ENCODE data around the gene GRIFIN.

GRIFIN gene

DNA sequence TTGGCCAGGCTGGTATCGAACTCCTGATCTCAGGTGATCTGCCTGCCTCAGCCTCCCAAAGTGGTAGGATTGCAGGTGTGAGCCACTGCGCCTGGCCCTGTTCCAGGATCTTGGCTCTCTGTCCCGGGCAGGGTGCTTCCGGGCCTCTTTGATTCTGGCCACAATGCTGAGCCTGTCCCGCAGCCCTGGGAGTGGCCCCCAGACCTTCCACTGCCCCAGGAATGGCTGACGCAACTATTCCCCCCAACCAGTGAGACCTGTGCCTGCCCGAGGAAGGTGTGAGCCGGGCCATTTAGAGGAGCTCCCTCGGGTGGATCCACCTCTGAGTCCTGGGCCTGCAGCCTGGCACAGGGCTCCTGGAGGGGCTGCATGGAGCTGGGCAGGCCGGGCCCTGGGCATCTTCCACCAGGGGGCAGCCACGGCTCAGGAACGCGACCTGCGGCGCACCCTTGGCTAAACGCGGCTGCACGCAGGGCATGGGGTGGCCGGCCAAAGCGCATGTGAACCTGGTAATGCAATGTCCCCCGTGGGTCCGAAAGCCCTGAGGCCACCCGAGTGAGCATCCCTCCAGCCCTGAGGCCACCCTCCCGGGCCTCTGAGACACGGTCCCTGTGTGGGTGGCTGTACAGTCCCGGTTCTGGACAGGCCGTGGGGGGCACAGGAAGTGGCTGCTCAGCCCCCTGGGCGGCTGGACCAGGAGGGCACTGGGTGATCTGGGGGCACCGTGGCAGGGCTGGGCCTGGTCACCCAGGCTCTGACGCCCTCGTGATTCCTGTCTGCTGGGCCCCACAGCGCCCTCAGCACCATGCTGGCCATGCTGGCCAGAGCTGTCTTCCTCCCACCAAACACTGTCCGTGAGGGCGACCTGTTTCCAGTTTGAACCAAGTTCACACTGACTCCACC is 24.8 kb downstream of the GRIFIN start:
- Histone ChIP-seq H3K4me2 (ENCODE audit: low read length) (no peak overlapping the region), H3K9ac (ENCODE audit: low read length) (no peak overlapping the region), H3K9me2 (ENCODE audit: low read depth, low read length) (no peaks in the 10 kb centered on the region), H4K20me1 (ENCODE audit: insufficient read depth, low read length) (no peaks in the 10 kb centered on the region), H3K36me3 (ENCODE audit: insufficient read depth, low read length) (no peaks in the 10 kb centered on the region), H3K4me1 (ENCODE audit: insufficient read depth, low read length, severe bottlenecking) (no peaks in the 10 kb centered on the region), H3K27me3 (ENCODE audit: insufficient read depth, low read length) (peaks cover 4% of the 10 kb centered on the region; the same call in 1 of the 2 replicates), H3K4me3 (ENCODE audit: low read depth, low read length, poor library complexity, severe bottlenecking) (no peak overlapping the region), H3K27ac (ENCODE audit: low read depth, low read length, poor library complexity, severe bottlenecking) (no peak overlapping the region), H3K79me2 (ENCODE audit: insufficient read depth, low read length) (no peaks in the 10 kb centered on the region), H3K9me3 (ENCODE audit: low read length) (no peaks in the 10 kb centered on the region), H3F3A (ENCODE audit: insufficient read depth, low read length) (no peaks in the 10 kb centered on the region), H2AFZ (ENCODE audit: low read length) (no peak overlapping the region)
- TF ChIP-seq, protein P1, sequence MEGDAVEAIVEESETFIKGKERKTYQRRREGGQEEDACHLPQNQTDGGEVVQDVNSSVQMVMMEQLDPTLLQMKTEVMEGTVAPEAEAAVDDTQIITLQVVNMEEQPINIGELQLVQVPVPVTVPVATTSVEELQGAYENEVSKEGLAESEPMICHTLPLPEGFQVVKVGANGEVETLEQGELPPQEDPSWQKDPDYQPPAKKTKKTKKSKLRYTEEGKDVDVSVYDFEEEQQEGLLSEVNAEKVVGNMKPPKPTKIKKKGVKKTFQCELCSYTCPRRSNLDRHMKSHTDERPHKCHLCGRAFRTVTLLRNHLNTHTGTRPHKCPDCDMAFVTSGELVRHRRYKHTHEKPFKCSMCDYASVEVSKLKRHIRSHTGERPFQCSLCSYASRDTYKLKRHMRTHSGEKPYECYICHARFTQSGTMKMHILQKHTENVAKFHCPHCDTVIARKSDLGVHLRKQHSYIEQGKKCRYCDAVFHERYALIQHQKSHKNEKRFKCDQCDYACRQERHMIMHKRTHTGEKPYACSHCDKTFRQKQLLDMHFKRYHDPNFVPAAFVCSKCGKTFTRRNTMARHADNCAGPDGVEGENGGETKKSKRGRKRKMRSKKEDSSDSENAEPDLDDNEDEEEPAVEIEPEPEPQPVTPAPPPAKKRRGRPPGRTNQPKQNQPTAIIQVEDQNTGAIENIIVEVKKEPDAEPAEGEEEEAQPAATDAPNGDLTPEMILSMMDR (IDR thresholded peaks at IDR 0.05; ENCODE audit: low read length): peak; percentile 78
- no peak for TF ChIP-seq EZH2 (IDR thresholded peaks at IDR 0.05; ENCODE audit: borderline replicate concordance, low read length)

DNA sequence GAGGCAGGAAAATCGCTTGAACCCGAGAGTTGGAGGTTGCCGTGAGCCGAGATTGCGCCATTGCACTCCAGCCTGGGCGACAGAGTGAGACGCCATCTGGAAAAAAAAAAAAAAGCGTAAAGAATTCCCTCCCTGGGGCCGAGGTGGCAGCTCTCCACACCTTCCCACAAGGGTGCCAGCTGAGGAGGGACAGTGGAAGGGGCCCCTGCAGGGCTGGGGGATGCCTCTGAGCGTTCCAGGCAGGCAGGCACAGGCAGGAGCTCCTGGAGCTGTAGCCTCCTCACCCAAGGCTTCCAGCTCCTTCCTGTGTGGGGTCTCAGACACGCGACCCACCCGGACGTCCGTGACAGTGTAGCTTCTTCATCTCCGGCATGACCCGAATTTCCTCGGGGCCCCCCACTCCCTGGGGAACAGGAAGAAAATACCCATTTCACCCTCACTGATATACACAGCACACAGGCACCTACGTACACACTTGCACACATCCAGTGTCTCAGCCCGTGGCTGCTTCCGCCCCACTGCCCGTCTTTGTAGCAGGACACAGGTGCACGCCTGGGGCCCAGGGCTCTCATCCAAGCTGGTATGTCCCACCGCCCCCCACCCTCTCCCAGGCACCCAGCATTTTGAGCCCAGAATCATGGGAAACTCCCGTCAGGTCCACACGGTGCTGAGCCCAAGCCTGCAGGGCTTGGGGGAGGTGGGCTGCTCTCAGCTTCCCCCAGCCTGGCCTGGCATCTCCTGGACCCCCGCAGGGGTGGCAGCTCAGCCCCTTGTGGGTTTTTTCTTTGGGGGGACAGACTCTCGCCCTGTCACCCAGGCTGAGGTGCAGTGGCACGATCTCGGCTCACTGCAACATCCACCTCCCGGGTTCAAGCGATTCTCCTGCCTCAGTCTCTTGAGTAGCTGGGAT is 25.7 kb downstream of the GRIFIN start:
- Histone ChIP-seq H3K27ac (ENCODE audit: low read depth, low read length, poor library complexity, severe bottlenecking) (no peak overlapping the region), H3K9me2 (ENCODE audit: low read depth, low read length) (no peaks in the 10 kb centered on the region), H3K9me3 (ENCODE audit: low read length) (no peaks in the 10 kb centered on the region), H3K4me2 (ENCODE audit: low read length) (no peak overlapping the region), H4K20me1 (ENCODE audit: insufficient read depth, low read length) (no peaks in the 10 kb centered on the region), H3K4me3 (ENCODE audit: low read depth, low read length, poor library complexity, severe bottlenecking) (no peak overlapping the region), H3K27me3 (ENCODE audit: insufficient read depth, low read length) (peaks cover 4% of the 10 kb centered on the region; the same call in 1 of the 2 replicates), H3K79me2 (ENCODE audit: insufficient read depth, low read length) (no peaks in the 10 kb centered on the region), H2AFZ (ENCODE audit: low read length) (no peak overlapping the region), H3F3A (ENCODE audit: insufficient read depth, low read length) (no peaks in the 10 kb centered on the region), H3K36me3 (ENCODE audit: insufficient read depth, low read length) (no peaks in the 10 kb centered on the region), H3K4me1 (ENCODE audit: insufficient read depth, low read length, severe bottlenecking) (no peaks in the 10 kb centered on the region), H3K9ac (ENCODE audit: low read length) (no peak overlapping the region)
- TF ChIP-seq, protein P1 (IDR thresholded peaks at IDR 0.05; ENCODE audit: low read length): no peak
- no peak for TF ChIP-seq EZH2 (IDR thresholded peaks at IDR 0.05; ENCODE audit: borderline replicate concordance, low read length)

DNA sequence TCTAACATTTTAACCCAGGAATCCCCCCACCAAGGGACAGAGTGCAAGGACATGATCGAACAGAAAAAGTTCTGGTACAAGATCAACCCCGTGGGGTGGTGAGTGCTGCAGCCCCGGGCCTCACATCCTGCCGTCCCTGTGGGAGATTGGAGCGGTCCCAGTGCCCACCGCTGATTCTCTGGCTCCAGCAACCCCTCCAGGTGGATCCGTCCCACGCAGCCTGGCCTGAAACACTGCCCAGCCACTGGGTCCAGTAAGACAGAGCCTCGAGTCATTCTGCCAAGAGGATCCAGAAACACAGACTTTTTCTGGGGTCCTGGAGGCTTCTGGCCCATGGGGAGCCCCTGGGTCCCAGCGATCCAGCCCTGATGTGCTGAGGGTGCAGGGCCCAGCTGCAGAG is 29.5 kb downstream of the GRIFIN start:
- H3K4me1 ChIP-seq (ENCODE audit: insufficient read depth, low read length, severe bottlenecking): no peaks in the 10 kb centered on the region
- TF ChIP-seq EZH2 (IDR thresholded peaks at IDR 0.05; ENCODE audit: borderline replicate concordance, low read length): no peak
- TF ChIP-seq, protein P1 (IDR thresholded peaks at IDR 0.05; ENCODE audit: low read length): no peak
- H2AFZ ChIP-seq (ENCODE audit: low read length): no peak overlapping the region
- no peak overlapping the region for H3K4me2 ChIP-seq (ENCODE audit: low read length)
- H3F3A ChIP-seq (ENCODE audit: insufficient read depth, low read length): no peaks in the 10 kb centered on the region
- no peaks in the 10 kb centered on the region for H4K20me1 ChIP-seq (ENCODE audit: insufficient read depth, low read length)
- H3K36me3 ChIP-seq (ENCODE audit: insufficient read depth, low read length): no peaks in the 10 kb centered on the region
- no peak overlapping the region for H3K9ac ChIP-seq (ENCODE audit: low read length)
- no peaks in the 10 kb centered on the region for H3K9me2 ChIP-seq (ENCODE audit: low read depth, low read length)
- H3K4me3 ChIP-seq (ENCODE audit: low read depth, low read length, poor library complexity, severe bottlenecking): no peak overlapping the region
- no peaks in the 10 kb centered on the region for H3K9me3 ChIP-seq (ENCODE audit: low read length)
- H3K27ac ChIP-seq (ENCODE audit: low read depth, low read length, poor library complexity, severe bottlenecking): no peak overlapping the region
- peaks cover 4% of the 10 kb centered on the region; the same call in 1 of the 2 replicates for H3K27me3 ChIP-seq (ENCODE audit: insufficient read depth, low read length)
- no peaks in the 10 kb centered on the region for H3K79me2 ChIP-seq (ENCODE audit: insufficient read depth, low read length)
